ENCODE data around the gene PHYHD1. TPM values are rescaled to one million over a fixed set of nuclear protein-coding genes. Genes with fewer than 3 reads are reported as not detected.
A peak's percentile ranks its signal among the peaks of the same experiment; 100 is the strongest.

PHYHD1 gene
- total RNA-seq, 1 experiment from 2014 or later: 18.0 TPM

DNA sequence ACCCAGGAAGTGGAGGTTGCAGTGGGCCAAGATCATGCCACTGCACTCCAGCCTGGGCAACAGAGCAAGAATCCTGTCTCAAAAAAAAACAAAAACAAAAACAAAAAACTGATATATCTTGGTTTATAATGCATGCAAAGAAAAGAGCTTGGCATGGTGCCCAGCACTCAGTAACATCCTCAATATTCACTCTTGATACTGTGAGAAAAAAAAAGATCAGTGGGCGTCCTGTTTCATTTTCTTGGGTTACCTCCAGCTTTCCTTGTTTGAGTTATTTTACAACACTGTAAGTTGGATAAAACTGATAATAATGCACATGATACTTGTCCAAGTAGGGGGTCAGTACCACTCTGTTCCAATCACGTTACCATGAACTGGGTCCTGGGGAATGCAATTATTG lies 7.8 kb downstream of the PHYHD1 start:
- no peaks in the 10 kb centered on the region for H3K79me2 ChIP-seq (ENCODE audit: insufficient read depth, low read length)
- no peak overlapping the region for H3K27ac ChIP-seq (ENCODE audit: insufficient read length, low read depth, low read length)
- H3K9ac ChIP-seq (ENCODE audit: extremely low read depth, insufficient read length, low read length): no peak overlapping the region
- H4K20me1 ChIP-seq (ENCODE audit: control insufficient read depth, insufficient read depth, insufficient read length): no peaks in the 10 kb centered on the region
- H4K5ac ChIP-seq (ENCODE audit: insufficient read length, low read depth, low read length): no peak overlapping the region
- H3K23me2 ChIP-seq (ENCODE audit: insufficient read length, low read depth, low read length, poor library complexity, severe bottlenecking): no peaks in the 10 kb centered on the region
- TF ChIP-seq, protein P1, sequence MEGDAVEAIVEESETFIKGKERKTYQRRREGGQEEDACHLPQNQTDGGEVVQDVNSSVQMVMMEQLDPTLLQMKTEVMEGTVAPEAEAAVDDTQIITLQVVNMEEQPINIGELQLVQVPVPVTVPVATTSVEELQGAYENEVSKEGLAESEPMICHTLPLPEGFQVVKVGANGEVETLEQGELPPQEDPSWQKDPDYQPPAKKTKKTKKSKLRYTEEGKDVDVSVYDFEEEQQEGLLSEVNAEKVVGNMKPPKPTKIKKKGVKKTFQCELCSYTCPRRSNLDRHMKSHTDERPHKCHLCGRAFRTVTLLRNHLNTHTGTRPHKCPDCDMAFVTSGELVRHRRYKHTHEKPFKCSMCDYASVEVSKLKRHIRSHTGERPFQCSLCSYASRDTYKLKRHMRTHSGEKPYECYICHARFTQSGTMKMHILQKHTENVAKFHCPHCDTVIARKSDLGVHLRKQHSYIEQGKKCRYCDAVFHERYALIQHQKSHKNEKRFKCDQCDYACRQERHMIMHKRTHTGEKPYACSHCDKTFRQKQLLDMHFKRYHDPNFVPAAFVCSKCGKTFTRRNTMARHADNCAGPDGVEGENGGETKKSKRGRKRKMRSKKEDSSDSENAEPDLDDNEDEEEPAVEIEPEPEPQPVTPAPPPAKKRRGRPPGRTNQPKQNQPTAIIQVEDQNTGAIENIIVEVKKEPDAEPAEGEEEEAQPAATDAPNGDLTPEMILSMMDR (conservative IDR thresholded peaks at IDR 0.05): no peak
- H3K56ac ChIP-seq (ENCODE audit: insufficient read length, low read depth, low read length): no peak overlapping the region
- H3T11ph ChIP-seq (ENCODE audit: low read length): no peak overlapping the region
- H3K4me3 Mint-ChIP-seq: no peak overlapping the region
- H3K4me2 ChIP-seq (ENCODE audit: insufficient read depth, insufficient read length, low read length): no peak overlapping the region
- no peak overlapping the region for H2BK120ac ChIP-seq (ENCODE audit: low read depth, low read length, poor library complexity, severe bottlenecking)
- H3K27me3 ChIP-seq (ENCODE audit: insufficient read depth, low read length): no peaks in the 10 kb centered on the region
- no peak overlapping the region for H2AK5ac ChIP-seq (ENCODE audit: insufficient read length, low read length)
- H2BK20ac ChIP-seq (ENCODE audit: low read depth, low read length, poor library complexity, severe bottlenecking): no peak overlapping the region
- DNase-seq: no peak
- no peaks in the 10 kb centered on the region for H3K9me3 ChIP-seq (ENCODE audit: control insufficient read depth, low read depth, low read length)
- no peaks in the 10 kb centered on the region for H3K9me3 Mint-ChIP-seq
- H3K18ac ChIP-seq (ENCODE audit: insufficient read length, low read depth, low read length): no peak overlapping the region
- no peak overlapping the region for H3K23ac ChIP-seq (ENCODE audit: insufficient read length, low read depth, low read length)
- no peaks in the 10 kb centered on the region for H3K4me1 ChIP-seq (ENCODE audit: insufficient read depth, low read length)
- no peaks in the 10 kb centered on the region for H3K79me1 ChIP-seq (ENCODE audit: insufficient read depth, low read depth, low read length, poor library complexity, severe bottlenecking)
- peak overlapping the region in 1 of 3 experiments; percentile 85; a peak in 2 of 7 replicates for H3K27ac Mint-ChIP-seq
- no peak overlapping the region for H2AFZ ChIP-seq (ENCODE audit: low read length)
- no peak overlapping the region for H2BK5ac ChIP-seq (ENCODE audit: insufficient read length, low read length)
- no peak overlapping the region for H3K4ac ChIP-seq (ENCODE audit: low read depth, low read length)
- no peaks in the 10 kb centered on the region; the same call in 1 of the 2 replicates for H3K27me3 Mint-ChIP-seq (ENCODE audit: low read depth)
- H4K91ac ChIP-seq (ENCODE audit: insufficient read length, low read depth, low read length): no peak overlapping the region
- no peak overlapping the region for H4K8ac ChIP-seq (replicated peaks; ENCODE audit: insufficient read length, low read depth, low read length)
- H2BK15ac ChIP-seq (ENCODE audit: low read depth, low read length): no peak overlapping the region
- H3K4me1 Mint-ChIP-seq: peaks cover 5 to 6% of the 10 kb centered on the region in 2 experiments
- peaks cover 0 to 3% (median 0%) of the 10 kb centered on the region in 3 experiments; a peak in 1 of 7 replicates for H3K36me3 Mint-ChIP-seq (ENCODE audit: insufficient read depth in 1 of 3, low read depth in 3 of 3)
- no peak overlapping the region for H3K14ac ChIP-seq (ENCODE audit: insufficient read depth, low read length)
- WGBS (ENCODE audit: extremely low coverage, insufficient read length, low lambda C conversion rate): no CpG with 5 or more reads among the region's 2 CpGs
- H2BK12ac ChIP-seq (ENCODE audit: insufficient read length, low read depth, low read length): no peak overlapping the region
